ENCODE data around the gene FHIT.

FHIT gene

GRCh38 chr3:60737633-60738399, 513.4 kb downstream of the FHIT start:
- no peaks in the 10 kb centered on the region for H4K20me1 ChIP-seq
- H3K27me3 ChIP-seq: no peaks in the 10 kb centered on the region

GRCh38 chr3:60730371-60730770, 520.9 kb downstream of the FHIT start:
- H3K4me3 ChIP-seq: no peak overlapping the region
- no peaks in the 10 kb centered on the region for H4K20me1 ChIP-seq
- no peak overlapping the region for H3K9ac ChIP-seq
- H3K4me1 ChIP-seq: no peaks in the 10 kb centered on the region
- H3K27ac ChIP-seq: no peak overlapping the region
- TF ChIP-seq Cebpa-rat (IDR thresholded peaks at IDR 0.05): no peak
- H3K27me3 ChIP-seq: no peaks in the 10 kb centered on the region
- H3K36me3 ChIP-seq: no peaks in the 10 kb centered on the region
- H3K4me2 ChIP-seq: no peak overlapping the region
- no peaks in the 10 kb centered on the region for H3K9me3 ChIP-seq

More at GRCh38 chr3:60737633-60738399, 513.4 kb downstream of the FHIT start:
- Histone ChIP-seq H3K4me3 (no peak overlapping the region), H3K9ac (no peak overlapping the region), H3K4me1 (0 out of 2 replicates have a peak, but pooled peaks cover 4% of the 10 kb centered on the region), H3K27ac (no peak overlapping the region), H3K4me2 (no peak overlapping the region), H3K36me3 (no peaks in the 10 kb centered on the region), H3K9me3 (no peaks in the 10 kb centered on the region)
- no peak for TF ChIP-seq Cebpa-rat (IDR thresholded peaks at IDR 0.05)

GRCh38 chr3:60729056-60729455, 522.2 kb downstream of the FHIT start:
- Histone ChIP-seq H3K27me3 (no peaks in the 10 kb centered on the region), H3K4me2 (no peak overlapping the region), H3K4me1 (no peaks in the 10 kb centered on the region), H3K9ac (no peak overlapping the region), H3K36me3 (no peaks in the 10 kb centered on the region), H4K20me1 (no peaks in the 10 kb centered on the region), H3K9me3 (no peaks in the 10 kb centered on the region), H3K4me3 (no peak overlapping the region), H3K27ac (no peak overlapping the region)
- no peak for TF ChIP-seq Cebpa-rat (IDR thresholded peaks at IDR 0.05)

- H3K27me3 ChIP-seq: no peaks in the 10 kb centered on the region
- TF ChIP-seq Cebpa-rat (IDR thresholded peaks at IDR 0.05): no peak
- no peak overlapping the region for H3K4me3 ChIP-seq
- H3K36me3 ChIP-seq: no peaks in the 10 kb centered on the region
- no peaks in the 10 kb centered on the region for H3K4me1 ChIP-seq
- H3K4me2 ChIP-seq: no peak overlapping the region
- H3K27ac ChIP-seq: no peak overlapping the region
- H3K9me3 ChIP-seq: no peaks in the 10 kb centered on the region
- H3K9ac ChIP-seq: no peak overlapping the region
- H4K20me1 ChIP-seq: no peaks in the 10 kb centered on the region
These were observed 523.2 kb downstream of the FHIT start for GRCh38 chr3:60728006-60728405.

GRCh38 chr3:60720736-60721135, 530.5 kb downstream of the FHIT start:
- Histone ChIP-seq H3K27me3 (no peaks in the 10 kb centered on the region), H3K9me3 (no peaks in the 10 kb centered on the region), H4K20me1 (no peaks in the 10 kb centered on the region), H3K9ac (no peak overlapping the region), H3K4me2 (no peak overlapping the region), H3K4me3 (no peak overlapping the region), H3K4me1 (peaks cover 7% of the 10 kb centered on the region), H3K36me3 (no peaks in the 10 kb centered on the region), H3K27ac (no peak overlapping the region)
- TF ChIP-seq Cebpa-rat (IDR thresholded peaks at IDR 0.05): no peak

GRCh38 chr3:60716573-60716972, 534.7 kb downstream of the FHIT start:
- H3K9ac ChIP-seq: no peak overlapping the region

GRCh38 chr3:60708191-60708975, 542.9 kb downstream of the FHIT start:
- H3K4me1 ChIP-seq: no peaks in the 10 kb centered on the region
- no peaks in the 10 kb centered on the region for H3K36me3 ChIP-seq
- H4K20me1 ChIP-seq: no peaks in the 10 kb centered on the region
- no peak overlapping the region for H3K4me3 ChIP-seq
- peaks cover 8% of the 10 kb centered on the region for H3K9me3 ChIP-seq
- no peak overlapping the region for H3K9ac ChIP-seq
- no peak for TF ChIP-seq Cebpa-rat (IDR thresholded peaks at IDR 0.05)
- no peaks in the 10 kb centered on the region for H3K27me3 ChIP-seq
- H3K27ac ChIP-seq: no peak overlapping the region
- H3K4me2 ChIP-seq: no peak overlapping the region

More at GRCh38 chr3:60716573-60716972, 534.7 kb downstream of the FHIT start:
- no peak for TF ChIP-seq Cebpa-rat (IDR thresholded peaks at IDR 0.05)
- H3K4me2 ChIP-seq: no peak overlapping the region
- 0 out of 2 replicates have a peak, but pooled peaks cover 3% of the 10 kb centered on the region for H3K9me3 ChIP-seq
- H3K36me3 ChIP-seq: no peaks in the 10 kb centered on the region
- no peaks in the 10 kb centered on the region for H3K4me1 ChIP-seq
- H3K27ac ChIP-seq: no peak overlapping the region
- no peaks in the 10 kb centered on the region for H3K27me3 ChIP-seq
- no peak overlapping the region for H3K4me3 ChIP-seq
- no peaks in the 10 kb centered on the region for H4K20me1 ChIP-seq

- Histone ChIP-seq H3K27ac (no peak overlapping the region), H3K4me1 (no peaks in the 10 kb centered on the region), H3K9me3 (peaks cover 8% of the 10 kb centered on the region), H4K20me1 (no peaks in the 10 kb centered on the region), H3K9ac (no peak overlapping the region), H3K27me3 (no peaks in the 10 kb centered on the region), H3K4me3 (no peak overlapping the region), H3K36me3 (no peaks in the 10 kb centered on the region), H3K4me2 (no peak overlapping the region)
- no peak for TF ChIP-seq Cebpa-rat (IDR thresholded peaks at IDR 0.05)
These were observed 543.7 kb downstream of the FHIT start for GRCh38 chr3:60707452-60708020.

GRCh38 chr3:60703956-60704736, 547.1 kb downstream of the FHIT start:
- Histone ChIP-seq H3K9me3 (no peaks in the 10 kb centered on the region), H3K9ac (no peak overlapping the region), H3K27me3 (no peaks in the 10 kb centered on the region), H3K4me3 (no peak overlapping the region), H3K4me2 (no peak overlapping the region), H4K20me1 (no peaks in the 10 kb centered on the region), H3K4me1 (no peaks in the 10 kb centered on the region), H3K27ac (no peak overlapping the region), H3K36me3 (no peaks in the 10 kb centered on the region)
- TF ChIP-seq Cebpa-rat (IDR thresholded peaks at IDR 0.05): no peak

All from BLaER1 (cell line).